HG03064 (cell line): Measurements from ENCODE around the gene CNGA3.
"Not testable (repeated sequence)": the region's sequence is repeated elsewhere in the genome, so short reads cannot be mapped to it uniquely, and the experiment has no call there.

ENCODE experiments used
- ATAC-seq: cut with Tn5 transposase; IDR thresholded peaks from one replicate; pipeline ENCODE4 v1.9.1; 2021; ENCODE audit warnings: low read depth; ENCODE audit not compliant: unreplicated experiment

The CNGA3 gene

GRCh38 chr2:98346311-98347236, at the start of gene CNGA3:
CNGA3 (plus strand) TSS chr2:98346456; CDS start chr2:98369976, 23,520 bp downstream.
- ATAC-seq: no peak

DNA sequence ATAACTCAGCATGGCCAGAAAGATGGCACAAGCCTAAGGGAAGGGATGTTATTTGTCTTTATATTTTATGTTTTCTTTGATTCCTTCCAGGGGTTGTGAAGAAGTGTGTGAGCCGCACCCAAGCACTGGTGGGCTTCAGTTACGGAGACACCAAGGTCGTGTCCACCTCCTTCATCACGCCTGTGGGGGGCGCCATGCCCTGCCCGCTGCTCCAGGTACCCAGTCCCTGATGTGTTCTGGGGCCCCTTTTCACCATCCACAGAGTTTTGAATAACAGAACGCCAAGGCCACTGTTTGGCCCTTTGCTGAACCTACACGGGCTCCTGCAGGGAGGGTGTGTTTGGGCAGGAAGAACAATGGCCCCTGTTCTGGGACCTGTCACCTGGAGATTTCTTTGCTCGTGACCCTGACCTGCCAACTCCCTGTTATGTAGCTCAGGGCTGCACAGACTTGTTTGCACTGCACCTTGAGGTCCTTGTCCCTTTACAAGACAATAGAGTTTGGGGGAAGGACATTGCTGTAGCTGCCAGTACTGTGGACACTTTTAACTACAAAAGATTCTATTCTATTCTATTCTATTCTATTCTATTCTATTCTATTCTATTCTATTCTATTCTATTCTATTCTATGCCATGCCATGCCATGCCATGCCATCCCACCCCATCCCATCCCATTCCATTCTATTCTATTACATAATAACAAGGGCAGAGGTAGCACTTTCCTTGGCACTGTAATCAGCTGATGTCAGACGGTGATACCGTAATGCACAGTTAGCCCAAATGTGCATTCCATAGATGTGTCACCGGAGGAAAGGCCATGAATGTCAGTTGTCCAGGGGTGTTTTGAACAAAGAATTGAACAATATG, 48.2 kb upstream of the CNGA3 start:
- no peak for ATAC-seq

- ATAC-seq: no peak
Measured at GRCh38 chr2:98298683-98299164, 47.5 kb upstream of the CNGA3 start.

- ATAC-seq: no peak
Measured at GRCh38 chr2:98299211-98299905, 46.9 kb upstream of the CNGA3 start.

DNA sequence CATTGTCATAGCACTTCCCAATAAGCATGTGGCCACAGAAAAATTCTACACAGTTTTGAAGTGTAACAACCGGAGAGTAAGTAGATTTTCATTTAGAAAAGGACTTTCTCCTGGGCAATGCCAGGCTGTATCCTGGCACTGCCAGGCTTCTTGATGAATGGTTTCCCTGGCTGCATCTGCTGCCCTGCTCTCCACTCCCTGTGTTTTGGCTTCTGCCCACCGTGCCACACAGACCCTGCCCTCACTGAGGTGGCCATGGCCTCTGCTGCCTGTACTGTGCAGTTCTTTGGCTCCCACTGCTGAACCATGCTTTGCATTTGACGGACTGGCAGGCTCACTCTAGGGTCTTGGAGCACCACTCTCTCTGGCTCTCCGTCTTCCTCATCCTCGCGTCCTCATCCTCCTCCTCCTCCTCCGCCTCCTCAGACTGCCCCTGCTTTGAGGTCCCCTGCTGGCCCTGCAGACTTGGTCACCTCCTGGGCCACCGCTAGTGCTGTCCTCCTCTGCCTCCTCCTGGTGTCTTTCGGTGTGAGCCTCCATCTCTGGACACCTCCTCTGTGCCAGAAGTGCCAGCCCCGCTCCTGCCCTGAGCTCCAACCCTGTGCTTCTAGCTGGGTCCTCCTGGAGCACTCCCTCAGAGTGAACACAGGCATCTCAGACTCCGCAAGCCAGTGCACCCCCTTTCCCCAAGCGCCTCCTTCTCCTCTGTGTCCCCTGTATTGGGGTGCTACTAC, 45.9 kb upstream of the CNGA3 start:
- ATAC-seq: no peak

- no peak for ATAC-seq
Measured at GRCh38 chr2:98301469-98301868, 44.8 kb upstream of the CNGA3 start.

DNA sequence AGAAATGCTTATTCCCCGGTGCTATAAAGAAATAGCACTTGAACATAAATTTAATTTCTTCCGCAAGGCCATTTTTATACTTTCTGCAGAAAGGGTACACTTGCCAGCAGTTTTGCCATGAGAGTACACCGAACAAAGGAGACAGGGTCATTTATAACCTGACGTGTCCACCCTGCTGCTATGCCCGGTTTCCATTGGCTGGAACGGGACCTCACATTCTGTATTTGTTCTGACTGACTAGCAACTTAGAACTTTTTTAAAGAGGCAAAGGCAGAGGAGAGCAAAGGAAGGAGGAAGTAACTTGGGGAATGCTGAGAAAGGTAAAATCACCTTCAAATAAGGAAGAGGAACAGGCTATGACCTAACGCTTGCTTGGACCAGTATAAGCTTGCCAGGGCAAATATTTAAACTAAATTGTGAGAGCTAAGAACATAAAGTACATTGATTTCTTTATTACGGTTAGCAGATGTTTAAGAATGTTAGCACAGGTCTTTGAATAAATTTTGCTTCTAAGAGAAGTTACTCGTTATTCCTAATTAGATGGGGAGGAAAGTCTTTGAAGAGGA, 39.0 kb upstream of the CNGA3 start:
- not testable (repeated sequence) for ATAC-seq

DNA sequence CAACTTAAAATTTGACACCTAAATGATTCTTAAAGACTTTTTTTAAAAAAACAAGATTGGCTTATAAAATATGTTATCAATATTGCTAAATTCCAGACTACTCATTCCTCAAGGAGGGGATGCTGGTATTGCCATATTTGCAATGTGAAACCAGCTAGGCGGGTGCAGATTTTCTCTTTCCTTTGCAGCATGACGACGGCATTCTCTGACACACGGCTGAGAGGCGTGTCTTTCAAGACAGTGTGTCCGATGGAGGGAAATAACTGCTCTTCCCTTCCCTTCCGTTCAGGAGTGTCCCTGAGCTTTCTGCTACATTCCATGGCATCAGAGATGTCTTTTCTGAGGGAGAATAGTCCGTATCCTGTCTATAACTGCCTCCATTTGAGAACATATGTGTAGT, 38.2 kb upstream of the CNGA3 start:
- no peak for ATAC-seq

DNA sequence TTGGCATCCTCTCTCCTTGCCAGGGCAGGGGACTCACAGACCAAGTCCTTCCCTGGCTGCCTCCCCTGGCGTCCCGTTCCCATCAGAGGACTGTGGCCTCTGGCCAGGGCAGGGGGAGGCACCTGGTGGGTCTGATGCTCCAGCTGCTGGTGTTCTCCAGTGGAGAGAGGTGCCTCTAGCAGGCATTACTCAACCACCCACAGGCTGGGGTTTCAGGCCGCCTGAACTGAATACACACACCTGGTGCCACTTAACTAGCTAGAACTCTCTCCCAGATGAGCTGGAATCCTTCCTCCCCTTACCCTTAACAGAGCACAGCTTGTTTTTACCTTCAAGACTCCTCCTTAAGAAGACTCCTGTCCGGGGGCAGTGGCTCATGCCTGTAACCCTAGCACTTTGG, 37.7 kb upstream of the CNGA3 start:
- no peak for ATAC-seq

GRCh38 chr2:98309580-98309979, 36.7 kb upstream of the CNGA3 start:
- ATAC-seq: no peak

DNA sequence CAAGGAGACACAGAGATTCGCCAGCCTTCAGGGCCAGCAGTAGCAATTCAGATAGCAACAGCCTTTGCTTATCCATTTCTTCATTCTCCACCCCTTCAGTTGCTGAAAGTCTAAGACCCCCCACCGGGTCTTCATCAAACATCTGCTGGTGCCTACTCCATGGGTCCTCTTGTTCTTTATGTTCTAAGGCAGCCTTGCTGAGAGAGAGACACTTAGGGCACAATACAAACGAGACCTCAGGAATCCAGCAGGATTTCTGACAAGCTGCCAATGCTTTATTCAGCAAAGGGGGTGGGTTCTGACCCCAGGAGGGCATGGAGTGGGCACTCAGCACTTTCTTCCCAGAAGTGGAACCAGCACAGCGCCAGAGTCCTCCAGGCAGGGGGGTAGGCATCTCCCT, 36.2 kb upstream of the CNGA3 start:
- no peak for ATAC-seq

- ATAC-seq: no peak
Measured at GRCh38 chr2:98311090-98311489, 35.2 kb upstream of the CNGA3 start.

GRCh38 chr2:98311771-98312545, 34.3 kb upstream of the CNGA3 start:
- no peak for ATAC-seq

DNA sequence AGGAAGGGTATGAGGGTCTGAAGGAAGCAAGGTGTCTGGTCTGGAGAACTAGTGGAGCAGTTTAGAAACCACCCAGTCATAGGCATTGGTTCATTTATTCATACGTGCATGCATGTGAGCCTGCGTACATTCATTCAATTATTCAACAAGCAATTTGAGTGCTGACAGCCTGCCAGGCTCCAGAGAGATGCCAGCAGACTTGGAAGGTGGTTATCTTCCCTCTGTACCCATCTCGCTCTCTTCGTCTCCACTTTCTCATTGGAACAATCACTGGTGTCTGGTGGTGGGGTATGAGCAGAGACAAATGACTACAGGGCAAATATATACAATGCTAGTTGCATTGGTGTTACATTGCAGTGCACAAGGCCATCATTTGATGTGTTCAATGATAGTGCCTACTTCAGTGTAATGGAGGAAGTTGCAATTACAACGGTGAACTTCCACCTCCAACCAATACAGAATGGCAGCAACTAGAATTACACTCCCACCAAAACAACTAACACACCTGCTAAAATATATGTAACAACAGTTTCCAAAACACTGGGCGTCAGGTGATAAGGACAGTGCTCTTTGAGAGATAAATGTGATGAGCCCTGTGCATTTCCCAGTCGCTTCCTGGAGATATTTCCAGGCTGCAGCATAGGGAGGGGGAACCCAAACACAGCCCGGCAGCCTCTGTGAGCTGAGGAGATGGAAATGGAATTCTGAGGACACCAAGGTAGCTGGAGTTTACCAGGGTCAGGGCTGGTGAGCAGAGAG, 32.6 kb upstream of the CNGA3 start:
- ATAC-seq: no peak

GRCh38 chr2:98314251-98314650, 32.0 kb upstream of the CNGA3 start:
- no peak for ATAC-seq

DNA sequence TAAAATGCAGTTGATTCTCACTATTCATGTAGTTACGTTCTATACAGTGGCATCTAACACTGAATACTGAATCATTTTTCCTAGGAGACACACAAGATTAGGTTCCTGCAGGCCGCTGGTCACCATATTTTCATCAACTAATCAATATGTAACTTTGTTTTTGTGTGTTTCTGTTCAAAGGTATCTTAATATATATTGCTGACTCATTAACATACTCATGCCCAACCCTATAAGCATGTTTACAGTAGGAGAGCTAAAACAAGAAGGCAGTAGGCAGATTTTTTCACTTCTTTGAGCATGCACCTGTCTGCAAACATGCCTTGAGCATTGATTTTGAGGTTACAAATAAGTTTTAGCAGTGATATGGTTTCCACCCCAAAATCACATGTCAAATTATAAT, 30.3 kb upstream of the CNGA3 start:
- ATAC-seq: no peak

DNA sequence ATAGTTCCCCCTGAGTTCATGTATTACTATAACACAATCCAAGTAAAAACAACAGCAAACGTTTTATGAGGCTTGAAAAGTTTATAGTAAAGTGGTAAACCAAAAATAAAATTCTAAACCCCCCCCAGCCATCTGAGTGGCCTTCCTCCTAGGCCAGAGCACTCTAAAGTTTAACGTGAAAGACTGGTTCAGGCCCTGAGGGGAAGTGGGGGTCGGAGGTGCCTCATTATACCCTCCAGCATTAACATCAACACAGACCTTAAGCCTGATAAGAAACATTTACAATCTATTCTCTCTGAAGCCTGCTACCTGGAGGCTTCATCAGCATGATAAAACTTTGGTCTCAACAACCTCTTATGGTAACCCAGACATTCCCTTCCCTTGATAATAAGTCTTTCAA, 29.0 kb upstream of the CNGA3 start:
- no peak for ATAC-seq

DNA sequence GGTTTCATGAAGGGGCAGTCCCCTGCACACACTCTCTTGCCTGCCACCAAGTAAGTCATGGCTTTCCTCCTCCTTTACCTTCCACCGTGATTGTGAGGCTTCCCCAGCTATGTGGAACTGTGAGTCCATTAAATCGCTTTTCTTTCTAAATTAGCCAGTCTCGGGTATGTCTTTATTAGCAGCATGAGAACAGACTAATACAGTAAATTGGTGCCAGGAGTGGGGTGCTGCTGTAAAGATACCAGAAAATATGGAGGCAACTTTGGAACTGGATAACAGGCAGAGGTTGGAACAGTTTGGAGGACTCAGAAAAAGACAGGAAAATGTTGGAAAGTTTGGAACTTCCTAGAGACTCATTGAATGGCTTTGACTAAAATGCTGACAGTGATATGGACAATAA, 26.1 kb upstream of the CNGA3 start:
- ATAC-seq: not testable (repeated sequence)
